ENCODE results near the gene FGD4.

GRCh38 chr12:32477714-32478113 lies 78.4 kb downstream of the FGD4 start:
- TF ChIP-seq CTCF (IDR thresholded peaks at IDR 0.05; ENCODE audit: extremely low read depth in 1 of 2, insufficient read depth in 1 of 2, low read depth in 1 of 2, low read length in 2 of 2), result no peak
- no peak for TF ChIP-seq EZH2 (IDR thresholded peaks at IDR 0.05; ENCODE audit: borderline replicate concordance, low read depth, low read length, severe bottlenecking)
- TF ChIP-seq POLR2AphosphoS5 (IDR thresholded peaks at IDR 0.05; ENCODE audit: insufficient read depth, low read depth, low read length), result no peak
- TF ChIP-seq JUN (IDR thresholded peaks at IDR 0.05; ENCODE audit: borderline replicate concordance, insufficient read depth, insufficient read length, low read depth), result no peak
- no peak for TF ChIP-seq POLR2A (IDR thresholded peaks at IDR 0.05; ENCODE audit: low read depth, low read length)
- no peak for TF ChIP-seq MYC (IDR thresholded peaks at IDR 0.05; ENCODE audit: low read depth, low read length)

Data from endothelial cell of umbilical vein (primary cell).